ENCODE results near the gene AAMP.

Gene AAMP

DNA sequence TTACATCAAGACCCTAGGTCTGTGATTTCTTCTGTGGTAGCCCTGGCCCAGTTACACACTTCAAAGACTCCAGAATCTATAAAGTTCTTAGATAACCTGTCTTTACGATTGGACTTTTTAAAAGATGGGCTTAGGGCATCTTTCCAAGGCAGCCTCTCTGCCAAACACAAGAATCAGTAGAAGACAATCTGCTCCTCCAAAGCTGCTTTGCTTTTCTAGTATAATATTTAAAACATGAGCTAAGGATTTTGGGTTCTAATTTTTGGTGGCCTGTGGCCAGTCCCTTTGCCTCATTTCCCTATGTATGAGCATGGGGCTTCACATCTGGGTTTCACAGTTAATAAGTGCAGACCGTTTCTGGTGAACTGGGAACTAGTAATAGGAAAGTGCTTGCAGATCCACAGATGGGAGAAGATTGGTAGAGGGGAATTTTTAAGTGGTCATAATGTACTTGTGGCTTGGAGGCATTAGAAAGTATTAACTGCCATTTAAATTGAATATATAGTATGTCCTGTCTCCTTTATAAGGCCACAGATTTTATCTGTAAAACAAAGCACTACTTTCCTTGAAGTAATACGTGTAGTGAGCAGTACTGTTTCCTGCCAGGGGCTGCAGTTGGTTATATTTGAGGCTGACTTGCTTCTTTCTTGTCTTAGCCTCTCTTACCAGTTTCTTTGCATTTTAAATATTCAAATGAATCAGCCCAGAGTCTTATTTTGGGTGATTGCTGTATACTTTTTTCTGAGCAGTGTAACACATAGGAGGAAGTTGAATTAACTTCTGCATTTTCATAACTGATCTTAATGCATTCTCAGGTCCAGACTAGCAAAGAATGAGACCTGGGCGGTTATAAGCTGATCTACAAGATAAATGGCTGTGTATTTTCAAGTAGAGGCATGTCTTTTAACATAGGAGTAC is 51.4 kb downstream of the AAMP start:
- DNase-seq = peak; percentile 51

DNA sequence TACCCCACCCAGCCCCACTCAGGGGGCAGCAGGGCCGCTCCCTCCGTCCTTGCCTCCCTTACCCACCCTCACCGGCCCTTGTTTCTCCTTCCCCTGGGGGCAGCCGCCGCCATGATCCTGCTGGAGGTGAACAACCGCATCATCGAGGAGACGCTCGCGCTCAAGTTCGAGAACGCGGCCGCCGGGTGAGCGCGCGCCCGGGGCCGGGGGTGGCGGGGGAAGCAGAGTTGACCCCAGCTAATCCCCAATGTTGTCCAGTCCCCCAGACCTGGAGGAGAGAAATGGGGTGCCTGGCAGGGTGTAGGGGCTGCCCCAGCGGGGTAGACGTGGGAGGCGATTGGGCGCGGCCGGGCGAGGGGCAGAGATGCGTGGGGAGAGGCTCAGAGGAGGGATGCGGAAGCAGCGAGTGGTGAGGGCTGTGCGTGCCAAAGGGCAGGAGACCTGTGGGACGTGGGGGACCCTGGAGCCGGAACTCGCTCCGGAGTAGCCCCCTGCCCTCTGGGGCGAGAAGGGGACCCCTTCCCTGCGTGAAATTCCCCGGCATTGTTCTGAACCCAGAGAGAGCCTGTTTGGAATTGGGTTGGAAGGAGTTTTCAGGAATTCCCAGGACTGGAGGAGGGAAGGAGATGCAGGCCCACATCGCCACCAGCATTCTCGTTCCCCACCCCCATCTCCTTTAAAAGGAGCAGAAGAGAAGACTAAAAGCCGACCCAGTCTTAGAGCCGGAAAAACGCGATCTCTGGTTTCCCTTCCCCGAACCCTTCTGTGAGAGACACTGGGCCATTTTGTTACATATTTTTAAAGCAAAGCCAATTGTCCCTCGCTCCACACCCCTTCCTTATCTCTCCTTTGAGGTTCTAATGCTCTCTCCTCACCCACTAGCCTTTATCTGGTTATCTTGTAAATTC is 52.3 kb downstream of the AAMP start:
- DNase-seq = peak; percentile 68

DNA sequence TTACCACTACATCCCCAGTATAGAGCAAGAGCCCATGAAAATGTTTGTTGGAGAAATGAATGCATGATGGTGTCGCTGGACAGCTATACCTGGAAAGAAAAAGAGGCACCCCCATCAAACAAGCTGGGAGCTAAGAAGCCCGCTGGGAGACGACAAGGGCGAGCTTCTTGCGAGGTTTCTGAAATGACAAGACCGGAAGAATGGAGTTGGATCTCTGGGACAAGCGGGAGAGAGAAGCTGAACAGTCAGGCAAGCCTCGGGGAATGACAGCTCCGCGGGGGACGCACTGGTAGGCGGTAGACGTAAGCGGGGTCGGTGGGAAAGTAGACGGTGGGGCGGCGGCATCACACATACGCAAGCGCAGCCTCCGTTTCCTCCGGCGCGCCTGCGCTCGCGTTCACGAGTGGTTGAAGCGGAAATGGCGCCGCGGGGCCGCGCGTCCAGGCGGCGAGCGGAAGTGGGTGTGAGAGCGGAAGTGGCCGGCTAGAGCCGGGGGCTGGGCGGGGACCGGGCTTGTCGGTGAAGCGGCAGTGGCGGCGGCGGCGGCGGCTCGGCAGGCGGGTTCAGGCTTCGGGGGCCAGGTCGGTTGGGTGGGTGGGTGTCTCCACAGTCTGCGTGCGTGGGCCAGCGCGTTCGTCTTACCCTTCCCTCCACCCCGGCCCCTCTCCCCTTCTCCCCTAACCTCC is 53.1 kb downstream of the AAMP start, which contains the start of gene ARPC2:
TSS of gene ARPC2 (plus strand) at position 516 of the 686 bp plus-strand sequence. CDS start 282 bp downstream, outside the sequence.
- peak; percentile 97 for DNase-seq

DNA sequence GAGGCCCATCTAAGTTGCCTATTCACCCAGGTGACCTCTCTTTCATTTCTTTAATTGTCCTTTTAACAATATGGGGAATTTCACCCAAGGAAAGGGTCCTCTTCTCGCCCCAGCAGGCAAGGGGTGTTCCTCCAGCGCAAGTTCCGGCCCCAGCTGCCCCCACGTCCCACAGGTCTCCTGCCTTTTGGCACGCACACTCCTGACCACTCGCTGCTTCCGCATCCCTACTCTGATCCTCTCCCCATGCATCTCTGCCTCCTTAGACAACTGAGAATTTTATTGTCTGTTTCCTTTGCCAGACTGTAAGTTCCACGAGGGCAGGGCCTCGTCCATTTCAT is 53.6 kb downstream of the AAMP start:
- DNase-seq = no peak

Measured in CD4-positive, alpha-beta T cell treated with Interleukin-17A for 4 hours (primary cell).